ENCODE data around the gene DIP2A.
"Not testable (repeated sequence)": the region's sequence is repeated elsewhere in the genome, so short reads cannot be mapped to it uniquely, and the experiment has no call there.

The DIP2A gene

GRCh38 chr21:46559291-46559983 lies 100.7 kb downstream of the DIP2A start:
- DNase-seq = no peak

DNA sequence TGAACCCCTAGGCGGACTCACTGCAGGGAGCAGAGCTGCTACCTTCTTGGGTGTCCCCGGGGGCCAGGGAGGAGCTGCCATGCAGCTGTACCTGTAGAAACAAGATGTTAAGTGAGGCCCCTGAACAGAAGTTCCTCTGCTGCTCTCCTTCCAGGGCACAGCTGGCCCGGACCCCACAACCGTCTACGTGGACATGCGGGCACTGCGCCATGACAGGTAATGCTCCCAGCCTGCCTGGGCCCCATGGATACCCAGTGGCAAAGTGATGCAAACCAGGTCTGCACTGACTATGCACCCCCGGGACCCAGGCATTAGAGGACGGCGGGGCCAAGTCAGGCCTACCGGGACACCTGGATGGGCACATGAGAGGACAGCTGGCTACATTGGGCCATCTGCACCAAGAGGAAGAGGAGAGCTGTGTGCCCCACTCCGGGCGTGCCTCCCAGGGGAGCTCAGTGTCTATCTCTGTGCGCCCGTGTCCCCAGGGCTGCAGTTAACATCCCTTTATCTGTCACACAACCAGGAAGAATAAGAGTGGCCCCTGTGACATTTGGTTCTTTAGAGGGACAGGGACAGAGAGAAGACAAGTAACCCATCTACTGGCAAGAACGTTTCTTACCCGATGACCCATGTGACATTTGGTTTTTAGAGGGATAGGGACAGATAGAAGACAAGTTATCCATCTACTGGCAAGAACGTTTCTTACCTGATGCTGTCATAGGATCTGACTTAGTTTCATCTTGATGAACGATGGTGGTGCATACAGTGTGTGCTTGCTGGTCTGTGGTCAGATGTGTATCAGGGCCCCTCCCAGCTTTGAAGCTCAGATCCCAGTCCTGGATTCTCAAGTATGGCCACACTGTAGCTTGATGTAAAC lies 102.1 kb downstream of the DIP2A start:
- DNase-seq = no peak

GRCh38 chr21:46561445-46562090 lies 102.9 kb downstream of the DIP2A start:
- no peak for DNase-seq

- DNase-seq = no peak
Measured at GRCh38 chr21:46562472-46562871, 103.8 kb downstream of the DIP2A start.

DNA sequence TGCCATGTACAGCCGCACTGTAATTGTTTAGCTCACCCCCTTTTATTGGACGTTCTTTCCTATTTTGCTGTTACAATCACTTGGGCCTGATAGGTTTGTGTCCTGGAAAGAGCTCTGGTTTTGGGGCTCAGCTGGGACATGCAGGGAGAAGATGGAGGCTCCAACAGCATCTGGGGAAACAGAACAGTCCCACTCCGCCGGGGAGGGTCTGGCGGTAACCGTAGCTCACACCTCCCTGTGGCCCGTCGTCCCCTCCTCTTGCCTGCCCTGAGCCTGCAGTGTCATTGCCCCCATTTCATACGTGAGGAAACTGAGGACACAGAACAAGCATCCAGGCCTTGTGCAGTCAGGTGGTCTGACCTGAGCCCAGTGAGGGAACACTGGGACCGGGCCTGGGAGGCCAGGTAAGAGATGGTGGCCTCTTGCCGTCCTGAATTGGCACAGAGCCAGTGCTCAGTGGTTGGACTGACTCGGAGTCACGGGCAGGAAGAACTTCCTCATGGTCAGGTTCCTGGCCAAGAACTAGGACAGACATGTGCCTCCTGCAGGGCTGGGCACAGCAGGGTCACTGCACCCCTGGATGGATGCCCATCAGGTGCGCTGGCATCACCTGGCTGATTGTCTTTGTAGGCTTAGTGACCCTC lies 104.4 kb downstream of the DIP2A start:
- DNase-seq = peak in 2 of 3 donors; percentile 8

- no peak for DNase-seq
Measured at GRCh38 chr21:46564391-46564790, 105.7 kb downstream of the DIP2A start.

- no peak for DNase-seq
Measured at GRCh38 chr21:46567348-46567747, 108.7 kb downstream of the DIP2A start.

GRCh38 chr21:46568562-46568961 lies 109.9 kb downstream of the DIP2A start:
- DNase-seq = no peak

DNA sequence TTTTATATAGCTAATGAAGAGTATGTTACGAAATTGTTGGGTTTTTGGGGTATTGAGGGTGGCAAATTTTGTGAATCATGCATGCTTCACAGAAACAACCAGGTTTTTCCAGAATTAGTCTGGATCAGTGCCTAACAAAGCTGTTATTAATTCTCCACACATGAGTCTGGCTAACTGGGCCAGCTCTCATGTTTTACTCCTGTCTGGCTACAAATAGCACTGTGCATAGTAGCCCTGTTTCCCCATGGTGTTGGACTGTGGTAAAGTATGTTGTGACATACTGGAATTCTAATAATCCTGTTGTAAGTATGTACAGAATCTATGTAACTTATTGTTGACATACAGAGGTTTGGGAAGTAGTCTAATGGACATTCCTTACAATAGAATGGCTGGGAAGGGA lies 110.4 kb downstream of the DIP2A start:
- DNase-seq = peak; percentile 21 to 52 (median 41)

DNA sequence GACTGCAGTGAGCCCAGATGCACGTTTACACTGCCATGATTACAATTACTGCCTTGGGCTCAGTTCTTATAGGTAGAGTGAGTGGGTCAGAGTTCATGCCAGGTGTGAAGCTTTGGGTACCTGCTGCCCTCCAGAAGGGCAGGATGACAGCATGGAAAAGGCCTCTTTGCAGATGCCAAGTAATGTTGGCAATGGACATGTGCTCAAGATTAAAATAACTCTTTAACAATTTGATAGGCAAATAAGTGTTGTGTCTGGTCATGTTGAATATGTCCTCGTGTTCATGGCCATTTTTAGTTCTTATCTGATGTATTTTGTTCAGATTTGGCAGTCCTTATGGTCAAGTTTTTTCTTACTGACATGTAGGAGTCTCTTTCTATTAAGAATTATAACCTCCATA lies 111.4 kb downstream of the DIP2A start:
- DNase-seq = no peak

GRCh38 chr21:46570631-46571030 lies 111.9 kb downstream of the DIP2A start:
- no peak for DNase-seq

DNA sequence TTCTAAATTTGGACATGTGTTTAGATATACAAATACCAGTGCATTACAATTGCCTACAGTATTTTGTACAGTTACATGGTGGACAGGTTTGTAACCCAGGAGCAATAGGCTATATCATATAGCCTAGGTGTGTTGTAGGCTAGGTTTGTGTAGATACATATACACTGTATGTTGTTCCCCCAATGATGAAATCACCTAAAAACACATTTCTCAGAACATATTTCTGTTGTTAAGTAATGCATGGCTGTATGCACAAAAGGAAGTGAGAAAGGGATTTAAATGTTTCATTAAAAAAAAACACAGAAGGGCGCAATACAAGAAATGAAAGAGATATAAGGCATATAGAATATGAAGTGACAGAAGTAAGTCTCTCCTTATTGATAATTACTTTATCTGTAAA lies 114.2 kb downstream of the DIP2A start:
- DNase-seq = no peak

DNA sequence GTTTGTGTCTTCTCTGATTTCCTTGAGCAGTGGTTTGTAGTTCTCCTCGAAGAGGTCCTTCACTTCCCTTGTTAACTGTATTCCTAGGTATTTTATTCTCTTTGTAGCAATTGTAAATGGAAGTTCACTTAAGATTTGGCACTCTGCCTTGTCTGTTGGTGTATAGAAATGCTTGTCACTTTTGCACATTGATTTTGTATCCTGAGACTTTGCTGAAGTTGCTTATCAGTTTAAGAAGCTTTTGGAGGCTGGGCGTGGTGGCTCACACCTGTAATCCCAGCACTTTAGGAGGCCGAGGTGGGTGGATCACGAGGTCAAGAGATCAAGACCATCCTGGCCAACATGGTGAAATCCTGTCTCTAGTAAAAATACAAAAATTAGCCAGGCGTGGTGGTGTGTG lies 119.1 kb downstream of the DIP2A start:
- DNase-seq = not testable (repeated sequence)

- DNase-seq = not testable (repeated sequence)
Measured at GRCh38 chr21:46579394-46579793, 120.7 kb downstream of the DIP2A start.

- no peak for DNase-seq
Measured at GRCh38 chr21:46581780-46582307, 123.2 kb downstream of the DIP2A start.

- no peak for DNase-seq
Measured at GRCh38 chr21:46585191-46585953, 126.7 kb downstream of the DIP2A start.

- DNase-seq = no peak
Measured at GRCh38 chr21:46594276-46594675, 135.6 kb downstream of the DIP2A start.

GRCh38 chr21:46596201-46596600 lies 137.5 kb downstream of the DIP2A start:
- DNase-seq = no peak

DNA sequence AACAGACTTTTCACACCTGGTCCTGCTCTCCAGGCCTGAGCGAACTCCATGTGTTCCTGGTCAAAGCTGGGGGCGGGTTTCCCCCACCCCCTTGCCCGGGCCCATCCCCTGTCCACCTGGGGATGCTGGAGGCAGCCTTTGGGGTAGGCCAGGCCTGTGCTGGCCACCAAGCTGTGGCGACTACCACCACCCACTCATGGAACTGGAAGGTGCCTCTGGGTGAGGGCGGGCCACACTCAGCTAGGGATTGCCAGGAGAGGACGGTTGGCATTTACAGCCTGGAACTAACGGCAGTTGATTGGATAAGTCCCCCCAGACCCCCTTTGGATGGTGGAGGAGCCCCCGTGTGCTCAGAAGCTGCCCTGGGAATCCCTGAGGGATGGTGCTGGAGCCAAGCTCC lies 138.3 kb downstream of the DIP2A start:
- DNase-seq = no peak

DNA sequence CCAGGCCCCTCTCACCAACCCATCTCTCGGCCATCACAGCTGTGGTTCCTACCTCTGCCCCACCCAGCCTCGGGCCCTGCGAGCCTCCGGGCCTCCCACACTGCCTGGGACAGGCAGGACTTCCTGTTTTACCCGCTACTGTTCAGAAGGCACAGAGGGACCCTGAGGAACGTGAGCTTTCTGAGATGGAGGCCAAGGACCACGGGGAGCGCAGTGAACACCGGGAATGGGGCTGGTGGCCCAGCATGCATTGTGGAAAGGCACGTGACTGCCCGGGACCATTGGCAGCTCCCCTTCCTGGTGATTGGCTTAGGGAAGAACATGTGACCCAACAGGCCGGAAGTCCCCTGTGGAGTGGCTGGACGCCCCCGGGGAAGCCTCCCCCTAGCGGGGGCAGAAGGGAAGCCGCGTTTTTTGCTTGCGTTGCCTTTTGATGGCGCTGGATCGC lies 139.2 kb downstream of the DIP2A start:
- no peak for DNase-seq

DNA sequence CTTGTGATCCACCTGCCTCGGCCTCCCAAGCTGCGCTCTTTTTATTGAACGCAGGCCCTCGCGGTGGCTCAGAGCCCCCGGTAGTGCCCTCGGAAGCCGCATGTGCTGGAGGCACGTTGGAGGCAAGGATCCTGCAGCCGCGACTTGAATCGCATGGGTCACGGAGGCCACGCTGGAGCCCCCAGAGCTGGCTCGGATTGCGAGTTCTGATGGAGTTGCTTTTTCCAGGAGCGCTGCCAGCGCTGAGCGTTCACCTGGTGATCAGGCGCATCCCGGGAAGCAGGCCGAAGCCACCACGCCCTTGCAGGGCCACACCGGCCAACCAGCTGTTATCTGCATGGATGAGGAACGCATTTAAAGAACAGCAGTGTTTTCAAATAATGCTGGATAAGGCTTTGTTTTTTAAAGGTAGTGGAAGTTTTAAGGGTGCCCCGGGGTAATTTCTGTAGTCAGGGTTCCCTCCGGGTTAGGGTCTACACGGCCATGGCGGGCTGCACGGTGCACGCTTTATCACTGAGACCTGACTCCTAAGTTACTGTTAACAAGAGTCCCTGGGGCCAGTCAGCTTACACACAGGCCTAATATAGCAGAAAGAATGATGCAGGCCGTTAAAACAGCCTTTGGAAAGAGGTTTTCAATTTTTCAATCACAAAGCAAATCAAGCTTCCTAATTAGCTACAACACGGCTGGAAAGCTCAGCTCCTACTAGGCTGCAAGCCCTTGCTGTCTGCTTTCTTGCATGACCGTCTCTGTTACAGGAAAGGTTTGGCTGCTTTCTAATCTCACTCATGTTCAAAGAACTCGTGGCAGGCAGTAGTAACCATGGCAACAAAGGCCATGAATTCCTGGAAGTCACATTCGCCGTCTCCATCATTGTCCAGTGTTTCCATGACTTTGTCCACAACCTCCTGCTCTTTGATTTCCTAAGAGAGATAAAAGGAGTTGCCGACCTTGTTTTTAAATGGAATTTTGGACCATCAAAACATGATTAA lies 140.2 kb downstream of the DIP2A start:
- no peak for DNase-seq
